Endothelial cell of umbilical vein (primary cell): ENCODE measurements around the gene FAM3B. TPM values are rescaled to one million over a fixed set of nuclear protein-coding genes. Genes with fewer than 3 reads are reported as not detected.

Experiments
- BruUV-seq: library from RNA; stranded (reverse); fragments of 400-500 nt; replicated peaks from 2 replicates; lab custom pipeline; 2021; lab: Mats Ljungman, UMichigan
- CTCF ChIA-PET: fragments of 300-600, 350-600 bp; sonication (Branson Sonifier 250); formaldehyde crosslinking; loops from one replicate; lab custom pipeline; 2021; ENCODE audit warnings: antibody characterized with exemption, inconsistent platforms; lab: Charles Lee
- POLR2A ChIA-PET: fragments of 300-600, 350-600 bp; sonication (Branson Sonifier 250); formaldehyde crosslinking; loops from one replicate; lab custom pipeline; 2021; ENCODE audit warnings: antibody characterized with exemption, inconsistent platforms; lab: Charles Lee
- DNase-seq: peaks from one replicate; pipeline ENCODE4 v3.0.0-alpha.2; 2011; ENCODE audit warnings: low read depth, low spot score
- FAIRE-seq: peaks from 2 replicates; lab custom pipeline; 2011; peaks lifted over from hg19 to GRCh38; lab: Jason Lieb, UNC
- H2AFZ ChIP-seq: 2 replicates; pipeline ENCODE4 v1.6.0; 2012; ENCODE audit warnings: low read depth, low read length, control low read depth, inconsistent platforms
- H3K27ac ChIP-seq: 2 replicates; pipeline ENCODE4 v1.5.1; 2011; ENCODE audit warnings: low read depth, mild to moderate bottlenecking, control low read depth, low read length, moderate library complexity; ENCODE audit not compliant: insufficient read depth
- H3K27me3 ChIP-seq, 2 experiments: 2 replicates each; pipeline versions ENCODE4 v1.6.0 to v1.6.1; 2011; ENCODE audit warnings: low read length in 2 of 2, mixed read lengths in 1 of 2; ENCODE audit not compliant: control insufficient read depth in 2 of 2, insufficient read depth in 2 of 2
- H3K36me3 ChIP-seq, 2 experiments: 2 replicates in 1 of 2; 3 replicates in 1 of 2; pipeline ENCODE4 v1.5.1; 2011; ENCODE audit warnings: low read length in 2 of 2, mild to moderate bottlenecking in 1 of 2, moderate library complexity in 1 of 2; ENCODE audit not compliant: control insufficient read depth in 2 of 2, insufficient read depth in 2 of 2; ENCODE audit errors: extremely low read depth in 1 of 2
- H3K4me1 ChIP-seq: 3 replicates; pipeline ENCODE4 v1.5.1; 2011; ENCODE audit warnings: mild to moderate bottlenecking, low read length; ENCODE audit not compliant: control insufficient read depth, insufficient read depth; ENCODE audit errors: extremely low read depth
- H3K4me2 ChIP-seq: 2 replicates; pipeline ENCODE4 v1.6.1; 2011; ENCODE audit warnings: low read length, control low read depth, mixed read lengths; ENCODE audit not compliant: insufficient read depth
- H3K4me3 ChIP-seq, 3 experiments: fragments of 200-600 bp in 1 of 3; sonication (generic), shearing (Covaris generic) in 1 of 3; replicated peaks in 1 of 3; 2 replicates each; pipeline ENCODE4 v1.5.1; 2011 to 2016; ENCODE audit warnings: control low read depth in 3 of 3, low read length in 3 of 3, mild to moderate bottlenecking in 2 of 3, inconsistent platforms in 1 of 3, low read depth in 1 of 3, moderate library complexity in 1 of 3; ENCODE audit not compliant: insufficient read depth in 1 of 3
- H3K79me2 ChIP-seq: 2 replicates; pipeline ENCODE4 v1.6.0; 2012; ENCODE audit warnings: low read length, inconsistent platforms; ENCODE audit not compliant: control insufficient read depth, insufficient read depth
- H3K9ac ChIP-seq: replicated peaks from 2 replicates; pipeline ENCODE3; 2011; ENCODE audit warnings: low read length, control low read depth; ENCODE audit not compliant: insufficient read depth; ENCODE audit errors: extremely low read depth
- H3K9me1 ChIP-seq: replicated peaks from 3 replicates; pipeline ENCODE4 v1.6.0; 2011; ENCODE audit warnings: mild to moderate bottlenecking, low read length; ENCODE audit not compliant: control insufficient read depth, insufficient read depth; ENCODE audit errors: extremely low read depth
- H3K9me3 ChIP-seq: replicated peaks from 2 replicates; pipeline ENCODE4 v1.5.1; 2012; ENCODE audit warnings: low read length, inconsistent platforms; ENCODE audit not compliant: control insufficient read depth, insufficient read depth
- H4K20me1 ChIP-seq: replicated peaks from 2 replicates; pipeline ENCODE3; 2011; ENCODE audit warnings: mild to moderate bottlenecking, low read length; ENCODE audit not compliant: control insufficient read depth, insufficient read depth; ENCODE audit errors: extremely low read depth
- CTCF ChIP-seq, 2 donors: IDR thresholded peaks; 1 replicate in 1 of 2; 2 replicates in 1 of 2; pipeline ENCODE4 v1.5.1; 2011; ENCODE audit warnings: low read length in 2 of 2, mild to moderate bottlenecking in 2 of 2, moderate library complexity in 2 of 2, control low read depth in 1 of 2, inconsistent platforms in 1 of 2, low read depth in 1 of 2; ENCODE audit not compliant: insufficient read depth in 1 of 2; ENCODE audit errors: extremely low read depth in 1 of 2
- EZH2 ChIP-seq: IDR thresholded peaks from 2 replicates; pipeline ENCODE4 v1.6.1; 2012; ENCODE audit warnings: borderline replicate concordance, low read depth, mild to moderate bottlenecking, moderate library complexity, low read length, inconsistent platforms; ENCODE audit not compliant: severe bottlenecking
- FOS ChIP-seq: IDR thresholded peaks from 2 replicates; pipeline ENCODE4 v1.6.1; 2011; ENCODE audit warnings: mild to moderate bottlenecking, low read length, moderate library complexity, borderline replicate concordance; ENCODE audit not compliant: insufficient read depth
- GATA2 ChIP-seq: IDR thresholded peaks from 2 replicates; pipeline ENCODE4 v1.7.0; 2011; ENCODE audit warnings: low read depth, mild to moderate bottlenecking, moderate library complexity, mixed read lengths, low read length; ENCODE audit not compliant: insufficient read length, insufficient read depth
- JUN ChIP-seq: IDR thresholded peaks from 2 replicates; pipeline ENCODE4 v1.6.1; 2011; ENCODE audit warnings: borderline replicate concordance, low read depth; ENCODE audit not compliant: insufficient read length, insufficient read depth
- MAX ChIP-seq: IDR thresholded peaks from 2 replicates; pipeline ENCODE4 v1.6.1; 2011; ENCODE audit not compliant: insufficient read depth, insufficient read length
- MYC ChIP-seq: IDR thresholded peaks from one replicate; pipeline ENCODE4 v1.6.1; 2011; ENCODE audit warnings: mild to moderate bottlenecking, low read depth, low read length
- POLR2A ChIP-seq: IDR thresholded peaks from 2 replicates; pipeline ENCODE4 v1.6.1; 2012; ENCODE audit warnings: low read depth, mild to moderate bottlenecking, control low read depth, low read length
- POLR2AphosphoS5 ChIP-seq: IDR thresholded peaks from 2 replicates; pipeline ENCODE4 v1.6.1; 2012; ENCODE audit warnings: low read depth, mild to moderate bottlenecking, control low read depth, low read length, moderate library complexity; ENCODE audit not compliant: insufficient read depth
- dilution Hi-C: fragments of 300-500 bp; cut with MboI; formaldehyde crosslinking; loops from one replicate; pipeline ENCODE4 v1.15.0; 2019; ENCODE audit warnings: low sequenced_read_pairs; ENCODE audit not compliant: extremely low pct_ligation_motif_present
- intact Hi-C: fragments of 100-400 bp; cut with micrococcal nuclease; formaldehyde crosslinking; loops from one replicate; pipeline ENCODE4 v1.10.0; 2022
- polyA plus RNA-seq, 4 experiments: library from polyadenylated mRNA; depleted of rRNA in 3 of 4; stranded (reverse) in 3 of 4; unstranded in 1 of 4; fragments of >200 nt; gene quantifications; 2 replicates each; pipeline versions ENCODE4 v1.2.1 to v1.2.3, GENCODE V29; 2011 to 2012; ENCODE audit warnings: missing spikeins in 1 of 4
- total RNA-seq: library from RNA; stranded (reverse); gene quantifications from 2 replicates; pipeline ENCODE4 v1.2.3, GENCODE V29; 2021

Gene FAM3B
- total and polyA plus RNA-seq, 2 donors (not counting 3 experiments of a cell fraction or from before 2014, with no cell fraction given): not detected

- no peak for FAIRE-seq
- H4K20me1 ChIP-seq: no peaks in the 10 kb centered on the region
- H3K27me3 ChIP-seq: no peaks in the 10 kb centered on the region
- H3K9ac ChIP-seq: no peak overlapping the region
- intact Hi-C loops (no loop called here), dilution Hi-C loops (no loop called here)
- H2AFZ ChIP-seq: no peak overlapping the region
- POLR2A ChIA-PET: no interaction called here
- no peaks in the 10 kb centered on the region for H3K4me1 ChIP-seq
- no peaks in the 10 kb centered on the region for H3K79me2 ChIP-seq
- H3K9me3 ChIP-seq: no peaks in the 10 kb centered on the region
- BruUV-seq: no TSS peak
- CTCF ChIA-PET: no interaction called here
- DNase-seq: no peak
- TF ChIP-seq JUN (no peak), MYC (no peak), FOS (no peak), POLR2AphosphoS5 (no peak), GATA2 (no peak), MAX (no peak), EZH2 (no peak), POLR2A (no peak), CTCF (IDR thresholded peaks at IDR 0.05; ENCODE audit: extremely low read depth in 1 of 2, insufficient read depth in 1 of 2, low read depth in 1 of 2, low read length in 2 of 2) (no peak)
- no peaks in the 10 kb centered on the region for H3K9me1 ChIP-seq
- H3K36me3 ChIP-seq: no peaks in the 10 kb centered on the region
- no peak overlapping the region for H3K4me3 ChIP-seq
- no peak overlapping the region for H3K27ac ChIP-seq
- no peak overlapping the region for H3K4me2 ChIP-seq
Measured at GRCh38 chr21:41304068-41304720, 12.4 kb upstream of the FAM3B start.
